Type B pancreatic cell (in vitro differentiated cells): ENCODE data around the gene PDE4B. TPM values are rescaled to one million over a fixed set of nuclear protein-coding genes. Genes with fewer than 3 reads are reported as not detected.

Source experiments
- DNase-seq: peaks from one replicate; pipeline ENCODE4 v3.0.0; 2021; ENCODE audit warnings: mixed read lengths; ENCODE audit not compliant: unreplicated experiment; ENCODE audit errors: extremely low spot score
- H3K27ac Mint-ChIP-seq: 2 replicates; pipeline ENCODE4 v1.8.0; 2021; ENCODE audit warnings: mild to moderate bottlenecking, mixed read lengths
- H3K27me3 Mint-ChIP-seq: 2 replicates; pipeline ENCODE4 v1.8.0; 2021; ENCODE audit warnings: mixed read lengths
- H3K36me3 Mint-ChIP-seq: 2 replicates; pipeline ENCODE4 v1.8.0; 2021; ENCODE audit warnings: mixed read lengths
- H3K4me1 Mint-ChIP-seq: one replicate; pipeline ENCODE4 v1.8.0; 2021; ENCODE audit warnings: mixed read lengths; ENCODE audit not compliant: unreplicated experiment
- H3K4me3 Mint-ChIP-seq: 2 replicates; pipeline ENCODE4 v1.8.0; 2021; ENCODE audit warnings: mild to moderate bottlenecking, mixed read lengths
- H3K9me3 Mint-ChIP-seq: 2 replicates; pipeline ENCODE4 v1.8.0; 2021; ENCODE audit warnings: mixed read lengths
- CTCF ChIP-seq: fragments of 200-600 bp; sonication (generic); conservative IDR thresholded peaks from 2 replicates; pipeline ENCODE4 v1.5.0; 2021; ENCODE audit warnings: antibody characterized with exemption, mild to moderate bottlenecking
- total RNA-seq: library from RNA; stranded (reverse); gene quantifications from 2 replicates; pipeline ENCODE4 v1.2.1, GENCODE V29; 2021; ENCODE audit warnings: low replicate concordance

Gene PDE4B
- total RNA-seq, 1 donor from 2014 or later = 4.7 TPM

- Mint-ChIP-seq H3K36me3 (no peaks in the 10 kb centered on the region), H3K27ac (no peak overlapping the region)
Measured at GRCh38 chr1:66284746-66285145, 492.1 kb downstream of the PDE4B start.

DNA sequence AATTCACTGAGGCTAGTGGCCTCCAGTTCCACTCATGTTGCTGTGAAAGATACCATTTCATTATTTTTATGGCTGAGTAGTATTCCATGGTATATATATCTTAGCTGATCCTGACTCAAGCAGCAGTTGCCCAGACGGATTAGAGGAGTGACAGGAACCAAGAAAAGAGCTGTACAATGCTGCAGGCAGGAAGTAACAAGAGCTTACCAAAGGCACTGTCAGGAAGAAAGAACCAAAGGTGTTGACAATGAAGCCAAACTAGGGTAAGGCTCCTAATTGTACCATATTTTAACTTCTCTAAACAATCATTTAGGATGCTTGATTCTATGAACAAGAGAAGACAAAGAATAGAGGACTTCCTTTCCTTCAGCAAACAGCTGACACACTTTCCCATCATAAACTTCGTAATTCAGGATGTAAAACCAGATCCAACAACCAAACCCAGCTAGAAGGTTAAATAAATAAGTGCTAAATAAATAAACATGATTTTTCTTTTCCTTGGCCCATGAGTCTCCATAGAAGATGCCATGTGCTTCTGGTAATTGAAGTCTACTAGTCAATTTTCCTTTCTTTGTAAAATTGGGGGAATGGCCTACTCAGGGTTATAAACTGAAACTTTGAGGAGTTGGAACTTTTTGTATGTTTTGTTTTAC lies 493.0 kb downstream of the PDE4B start:
- no peak for DNase-seq
- Mint-ChIP-seq H3K27me3 (no peaks in the 10 kb centered on the region), H3K36me3 (no peaks in the 10 kb centered on the region), H3K9me3 (no peaks in the 10 kb centered on the region), H3K27ac (no peak overlapping the region), H3K4me1 (peaks cover 2% of the 10 kb centered on the region), H3K4me3 (no peak overlapping the region)
- TF ChIP-seq CTCF = no peak

More at GRCh38 chr1:66284746-66285145, 492.1 kb downstream of the PDE4B start:
- no peaks in the 10 kb centered on the region for H3K9me3 Mint-ChIP-seq
- no peaks in the 10 kb centered on the region for H3K27me3 Mint-ChIP-seq
- no peak for TF ChIP-seq CTCF
- H3K4me1 Mint-ChIP-seq = peaks cover 6% of the 10 kb centered on the region
- H3K4me3 Mint-ChIP-seq = no peak overlapping the region
- DNase-seq = no peak

GRCh38 chr1:66286307-66286706 lies 493.6 kb downstream of the PDE4B start:
- Mint-ChIP-seq H3K36me3 (no peaks in the 10 kb centered on the region), H3K27ac (no peak overlapping the region), H3K27me3 (no peaks in the 10 kb centered on the region), H3K4me3 (no peak overlapping the region), H3K9me3 (no peaks in the 10 kb centered on the region), H3K4me1 (peaks cover 5% of the 10 kb centered on the region)
- no peak for DNase-seq
- no peak for TF ChIP-seq CTCF

DNA sequence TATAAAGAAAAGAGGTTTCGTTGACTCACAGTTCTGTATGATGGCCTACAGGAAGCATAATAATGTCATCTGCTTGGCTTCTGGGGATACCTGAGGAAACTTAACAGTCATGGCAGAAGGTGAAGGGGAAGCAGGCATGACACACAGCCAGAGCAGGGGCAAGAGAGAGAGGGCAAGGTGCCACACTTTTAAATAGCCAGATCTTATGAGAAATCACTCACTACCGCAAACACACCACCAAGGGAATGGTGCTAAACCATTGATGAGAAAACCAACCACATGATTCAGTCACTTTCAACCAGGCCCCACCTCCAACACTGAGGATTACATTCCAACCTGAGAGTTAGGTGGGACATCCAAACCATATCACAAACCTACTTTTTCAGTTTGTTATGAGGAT lies 495.4 kb downstream of the PDE4B start:
- H3K4me1 Mint-ChIP-seq = peaks cover 5% of the 10 kb centered on the region
- no peak for DNase-seq

GRCh38 chr1:66290761-66291530 lies 498.3 kb downstream of the PDE4B start:
- no peak overlapping the region for H3K27ac Mint-ChIP-seq
- H3K4me1 Mint-ChIP-seq = peaks cover 10% of the 10 kb centered on the region
- no peak overlapping the region for H3K4me3 Mint-ChIP-seq
- no peak for DNase-seq
- no peaks in the 10 kb centered on the region for H3K9me3 Mint-ChIP-seq
- TF ChIP-seq CTCF = no peak
- no peaks in the 10 kb centered on the region for H3K27me3 Mint-ChIP-seq
- H3K36me3 Mint-ChIP-seq = no peaks in the 10 kb centered on the region

More for the DNA sequence above, 495.4 kb downstream of the PDE4B start:
- Mint-ChIP-seq H3K36me3 (no peaks in the 10 kb centered on the region), H3K27ac (no peak overlapping the region), H3K4me3 (no peak overlapping the region), H3K9me3 (no peaks in the 10 kb centered on the region), H3K27me3 (no peaks in the 10 kb centered on the region)
- no peak for TF ChIP-seq CTCF
